HepG2 (cell line): ENCODE data around the gene SPDYE6. TPM values are rescaled to one million over a fixed set of nuclear protein-coding genes. Genes with fewer than 3 reads are reported as not detected.
"Not testable (repeated sequence)": the region's sequence is repeated elsewhere in the genome, so short reads cannot be mapped to it uniquely, and the experiment has no call there.

Experiments used
- ATAC-seq: fragments of 200-7000 bp; cut with Tn5 transposase; 3 replicates; pipeline ENCODE4 v1.9.1; 2020; ENCODE audit warnings: mild to moderate bottlenecking, moderate library complexity
- BruUV-seq: library from RNA; stranded (reverse); fragments of 400-500 nt; replicated peaks from 2 replicates; lab custom pipeline; 2021; lab: Mats Ljungman, UMichigan
- CTCF ChIA-PET: fragments of 300-600 bp; formaldehyde crosslinking; extraction: SDS; loops from one replicate; lab custom pipeline; 2021; ENCODE audit warnings: low total read pairs, inconsistent platforms, low intra/inter-chr PET ratio; lab: Yijun Ruan, JAX
- POLR2A ChIA-PET: fragments of 350-600 bp; sonication (Branson Sonifier 250); formaldehyde crosslinking; loops from one replicate; lab custom pipeline; 2020; ENCODE audit warnings: antibody characterized with exemption, inconsistent platforms; lab: Yijun Ruan, JAX
- DNase-seq: peaks from one replicate; pipeline ENCODE4 v3.0.0-alpha.2; 2015; ENCODE audit warnings: low spot score
- FAIRE-seq: peaks from 3 replicates; lab custom pipeline; 2011; peaks lifted over from hg19 to GRCh38; lab: Jason Lieb, UNC
- H2AFZ ChIP-seq: one replicate; pipeline ENCODE4 v1.6.1; 2011; ENCODE audit warnings: low read length, inconsistent platforms
- H3K27ac ChIP-seq: fragments of 300-600 bp; 3 replicates; pipeline ENCODE4 v1.8.0; 2011; ENCODE audit warnings: mixed run types, mild to moderate bottlenecking, mixed read lengths, low read length, inconsistent platforms; ENCODE audit not compliant: insufficient read depth; ENCODE audit errors: extremely low read length
- H3K27me3 ChIP-seq, 2 experiments: fragments of 200-600 bp in 1 of 2; 2 replicates in 1 of 2; 3 replicates in 1 of 2; pipeline versions ENCODE4 v1.6.0 to v1.8.0; 2011; ENCODE audit warnings: low read length in 2 of 2, mild to moderate bottlenecking in 2 of 2, moderate library complexity in 2 of 2, inconsistent platforms in 1 of 2; ENCODE audit not compliant: insufficient read depth in 2 of 2, control insufficient read depth in 1 of 2
- H3K36me3 ChIP-seq, 2 experiments: fragments of 200-600 bp in 1 of 2; replicated peaks in 1 of 2; 2 replicates in 1 of 2; 3 replicates in 1 of 2; pipeline versions ENCODE4 v1.5.1 to v1.8.0; 2011; ENCODE audit warnings: low read length in 2 of 2, inconsistent platforms in 1 of 2; ENCODE audit not compliant: insufficient read depth in 2 of 2, control insufficient read depth in 1 of 2
- H3K4me1 ChIP-seq: 2 replicates; pipeline ENCODE4 v1.5.1; 2012; ENCODE audit warnings: low read length, inconsistent platforms; ENCODE audit not compliant: insufficient read depth
- H3K4me2 ChIP-seq: 2 replicates; pipeline ENCODE4 v1.6.0; 2011; ENCODE audit warnings: low read depth, low read length, inconsistent platforms
- H3K4me3 ChIP-seq, 3 experiments: fragments of 200-600 bp in 1 of 3; sonication (generic), shearing (Covaris generic) in 1 of 3; replicated peaks in 1 of 3; 2 replicates each; pipeline ENCODE4 v1.5.1; 2011 to 2016; ENCODE audit warnings: low read length in 3 of 3, inconsistent platforms in 2 of 3, low read depth in 2 of 3, mild to moderate bottlenecking in 2 of 3, control low read depth in 1 of 3, mixed read lengths in 1 of 3; ENCODE audit not compliant: insufficient read depth in 1 of 3
- H3K79me2 ChIP-seq: one replicate; pipeline ENCODE4 v1.6.1; 2011; ENCODE audit warnings: low read length, inconsistent platforms; ENCODE audit not compliant: insufficient read depth
- H3K9ac ChIP-seq: 2 replicates; pipeline ENCODE4 v1.6.0; 2011; ENCODE audit warnings: mild to moderate bottlenecking, low read depth, low read length, inconsistent platforms; ENCODE audit not compliant: insufficient read depth
- H3K9me3 ChIP-seq: 2 replicates; pipeline ENCODE4 v1.5.1; 2012; ENCODE audit warnings: mild to moderate bottlenecking, low read length
- H4K20me1 ChIP-seq: 2 replicates; pipeline ENCODE4 v1.6.0; 2011; ENCODE audit warnings: inconsistent platforms, mild to moderate bottlenecking, low read length, moderate library complexity; ENCODE audit not compliant: insufficient read depth
- CREM ChIP-seq, 2 experiments: sonication (generic) in 1 of 2; formaldehyde crosslinking in 1 of 2; IDR thresholded peaks; 2 replicates each; pipeline versions ENCODE4 v1.4.0 to v1.6.1; 2016 to 2020; ENCODE audit warnings: antibody characterized with exemption in 1 of 2, mild to moderate bottlenecking in 1 of 2, missing genetic modification reagents in 1 of 2
- HDAC1 ChIP-seq: sonication (generic); formaldehyde crosslinking; IDR thresholded peaks from 2 replicates; pipeline ENCODE4 v1.5.1; 2020; ENCODE audit warnings: mild to moderate bottlenecking, missing genetic modification reagents
- ISL2 ChIP-seq: sonication (generic); formaldehyde crosslinking; IDR thresholded peaks from 2 replicates; pipeline ENCODE4 v1.5.0; 2020; ENCODE audit warnings: missing genetic modification reagents
- KDM4B ChIP-seq: sonication (generic); formaldehyde crosslinking; IDR thresholded peaks from 2 replicates; pipeline ENCODE4 v1.4.0; 2020; ENCODE audit warnings: missing genetic modification reagents
- MED1 ChIP-seq: sonication (generic); formaldehyde crosslinking; IDR thresholded peaks from 2 replicates; pipeline ENCODE4 v1.4.0; 2020; ENCODE audit warnings: missing genetic modification reagents
- MNT ChIP-seq: fragments of 450-650 bp; IDR thresholded peaks from 2 replicates; pipeline ENCODE4 v1.6.1; 2016
- PHF8 ChIP-seq: sonication (generic); formaldehyde crosslinking; IDR thresholded peaks from 2 replicates; pipeline ENCODE4 v1.5.0; 2020; ENCODE audit warnings: missing genetic modification reagents
- SALL2 ChIP-seq: sonication (generic); formaldehyde crosslinking; IDR thresholded peaks from 2 replicates; pipeline ENCODE4 v1.8.1; 2023; ENCODE audit warnings: mild to moderate bottlenecking, missing genetic modification reagents, inconsistent platforms
- TFE3 ChIP-seq: IDR thresholded peaks from 2 replicates; pipeline ENCODE4 v1.6.1; 2016
- ZBTB26 ChIP-seq: IDR thresholded peaks from 2 replicates; pipeline ENCODE4 v1.6.1; 2016; ENCODE audit warnings: missing compliant biosample characterization, missing genetic modification reagents, borderline replicate concordance
- ZNF124 ChIP-seq: sonication (generic); formaldehyde crosslinking; IDR thresholded peaks from 2 replicates; pipeline ENCODE4 v1.4.0; 2020; ENCODE audit warnings: missing genetic modification reagents
- ZNF143 ChIP-seq: sonication (generic); formaldehyde crosslinking; IDR thresholded peaks from 2 replicates; pipeline ENCODE4 v1.4.0; 2020; ENCODE audit warnings: missing genetic modification reagents
- WGBS: methylation state at CpG from one replicate; pipeline ENCODE4 v1.1.6; 2017; ENCODE audit warnings: low lambda C conversion rate; 5-methylcytosine and 5-hydroxymethylcytosine counted together
- in situ Hi-C: cut with HindIII; loops from 2 replicates; pipeline ENCODE4 v1.10.0; 2017; ENCODE audit warnings: low pct_unique_long_range_greater_than_20kb; ENCODE audit not compliant: extremely low pct_ligation_motif_present
- intact Hi-C: fragments of 100-400 bp; cut with micrococcal nuclease; formaldehyde crosslinking; loops from one replicate; pipeline ENCODE4 v1.10.0; 2022; ENCODE audit not compliant: unreplicated experiment
- polyA plus RNA-seq, 8 experiments: library from polyadenylated mRNA; depleted of rRNA in 3 of 8; stranded (reverse) in 7 of 8; unstranded in 1 of 8; fragments of >200 nt; fragmentation: Illumina TruSeq in 4 of 8; extraction: Trizol in 4 of 8; gene quantifications; 2 replicates each; pipeline versions ENCODE4 v1.2.1 to v1.2.3, GENCODE V29; 2011 to 2016; ENCODE audit warnings: low read depth in 4 of 8, missing spikeins in 1 of 8, mixed read lengths in 1 of 8; ENCODE audit not compliant: insufficient read depth in 1 of 8
- total RNA-seq, 5 experiments: library from RNA; depleted of rRNA; stranded (reverse); fragments of >200 nt; fragmentation: Illumina TruSeq; extraction: Trizol; gene quantifications; 2 replicates each; pipeline ENCODE4 v1.2.3, GENCODE V29; 2016; ENCODE audit warnings: low read depth in 1 of 5

SPDYE6 gene
- total and polyA plus RNA-seq, 2 of the 13 experiments (the other 11 are each of a cell fraction or from before 2014, with no cell fraction given) = 0.07 TPM; not detected in 1

GRCh38 chr7:102363549-102364393 is 7.5 kb upstream of the SPDYE6 start (continued):
- TF ChIP-seq ZBTB26 (0 out of 2 replicates have a peak, but pooled peaks have one; percentile 42), HDAC1 (CRISPR knock-in tag) (peak; percentile 73), TFE3 (CRISPR knock-in tag) (peak; percentile 67; the same call in 1 of the 2 replicates), ISL2 (0 out of 2 replicates have a peak, but pooled peaks have one; percentile 31), ZNF143 (CRISPR knock-in tag) (peak; percentile 93), SALL2 (CRISPR knock-in tag) (peak; percentile 79), CREM (IDR thresholded peaks at IDR 0.05) (peak; percentile 82), PHF8 (peak; percentile 97), ZNF124 (CRISPR knock-in tag) (peak; percentile 29; the same call in 1 of the 2 replicates), MED1 (peak; percentile 46; the same call in 1 of the 2 replicates), MNT (peak; percentile 81), KDM4B (CRISPR knock-in tag) (0 out of 2 replicates have a peak, but pooled peaks have one; percentile 26)
- TF ChIP-seq CREM (CRISPR knock-in tag; IDR thresholded peaks at IDR 0.05) = not testable (repeated sequence)

GRCh38 chr7:102346983-102347382 is 9.3 kb downstream of the SPDYE6 start:
- POLR2A ChIA-PET, in situ Hi-C loops, H3K4me2 ChIP-seq, BruUV-seq, intact Hi-C loops, H3K9me3 ChIP-seq, H3K79me2 ChIP-seq, H3K4me3 ChIP-seq, H3K36me3 ChIP-seq, H2AFZ ChIP-seq, H3K27me3 ChIP-seq, H3K4me1 ChIP-seq, CTCF ChIA-PET, H4K20me1 ChIP-seq, H3K27ac ChIP-seq, ATAC-seq, FAIRE-seq, H3K9ac ChIP-seq, DNase-seq: not testable (repeated sequence)
- WGBS = 81% methylated on average over 4 of the region's 6 CpGs
